Activated naive CD8-positive, alpha-beta T cell (primary cell): Measurements from ENCODE around the gene SMOC2.
"Not testable (repeated sequence)": the region's sequence is repeated elsewhere in the genome, so short reads cannot be mapped to it uniquely, and the experiment has no call there.

Experiments used
- H3K27ac Mint-ChIP-seq: one replicate; pipeline ENCODE4 v1.8.0; 2021; ENCODE audit warnings: mixed read lengths
- H3K27me3 Mint-ChIP-seq: one replicate; pipeline ENCODE4 v1.8.0; 2021; ENCODE audit warnings: mixed read lengths
- H3K36me3 Mint-ChIP-seq: one replicate; pipeline ENCODE4 v1.8.0; 2021; ENCODE audit warnings: mixed read lengths
- H3K4me1 Mint-ChIP-seq: one replicate; pipeline ENCODE4 v1.8.0; 2021; ENCODE audit warnings: low read depth, mixed read lengths
- H3K4me3 Mint-ChIP-seq: one replicate; pipeline ENCODE4 v1.8.0; 2021; ENCODE audit warnings: mild to moderate bottlenecking, mixed read lengths
- H3K9me3 Mint-ChIP-seq: one replicate; pipeline ENCODE4 v1.8.0; 2021; ENCODE audit warnings: low read depth, mixed read lengths

Gene SMOC2

GRCh38 chr6:168662301-168662936, 221.4 kb downstream of the SMOC2 start:
- Mint-ChIP-seq H3K36me3 (no peaks in the 10 kb centered on the region), H3K9me3 (no peaks in the 10 kb centered on the region), H3K27ac (no peak overlapping the region), H3K4me1 (no peaks in the 10 kb centered on the region), H3K4me3 (no peak overlapping the region), H3K27me3 (peaks cover 3% of the 10 kb centered on the region)

GRCh38 chr6:168663041-168663440, 222.1 kb downstream of the SMOC2 start:
- Mint-ChIP-seq H3K27ac (no peak overlapping the region), H3K36me3 (no peaks in the 10 kb centered on the region), H3K4me3 (no peak overlapping the region), H3K27me3 (peaks cover 3% of the 10 kb centered on the region), H3K4me1 (no peaks in the 10 kb centered on the region), H3K9me3 (no peaks in the 10 kb centered on the region)

- H3K36me3 Mint-ChIP-seq: no peaks in the 10 kb centered on the region
- no peak overlapping the region for H3K4me3 Mint-ChIP-seq
- peaks cover 3% of the 10 kb centered on the region for H3K27me3 Mint-ChIP-seq
- H3K9me3 Mint-ChIP-seq: no peaks in the 10 kb centered on the region
- H3K4me1 Mint-ChIP-seq: no peaks in the 10 kb centered on the region
- H3K27ac Mint-ChIP-seq: no peak overlapping the region
These were observed 224.0 kb downstream of the SMOC2 start for GRCh38 chr6:168664956-168665355.

- H3K27me3 Mint-ChIP-seq: peaks cover 3% of the 10 kb centered on the region
- no peak overlapping the region for H3K27ac Mint-ChIP-seq
- H3K4me1 Mint-ChIP-seq: no peaks in the 10 kb centered on the region
- H3K4me3 Mint-ChIP-seq: no peak overlapping the region
- no peaks in the 10 kb centered on the region for H3K9me3 Mint-ChIP-seq
- H3K36me3 Mint-ChIP-seq: no peaks in the 10 kb centered on the region
These were observed 225.2 kb downstream of the SMOC2 start for GRCh38 chr6:168666170-168666569.

GRCh38 chr6:168666699-168667427, 225.9 kb downstream of the SMOC2 start:
- no peak overlapping the region for H3K4me3 Mint-ChIP-seq
- H3K4me1 Mint-ChIP-seq: no peaks in the 10 kb centered on the region
- no peaks in the 10 kb centered on the region for H3K9me3 Mint-ChIP-seq
- H3K27ac Mint-ChIP-seq: no peak overlapping the region
- peaks cover 3% of the 10 kb centered on the region for H3K27me3 Mint-ChIP-seq
- H3K36me3 Mint-ChIP-seq: no peaks in the 10 kb centered on the region

GRCh38 chr6:168667428-168667805, 226.4 kb downstream of the SMOC2 start:
- Mint-ChIP-seq H3K4me1 (no peaks in the 10 kb centered on the region), H3K27me3 (no peaks in the 10 kb centered on the region), H3K27ac (no peak overlapping the region), H3K9me3 (no peaks in the 10 kb centered on the region), H3K36me3 (no peaks in the 10 kb centered on the region), H3K4me3 (no peak overlapping the region)

- Mint-ChIP-seq H3K27ac (no peak overlapping the region), H3K36me3 (no peaks in the 10 kb centered on the region), H3K27me3 (no peaks in the 10 kb centered on the region), H3K4me1 (no peaks in the 10 kb centered on the region), H3K9me3 (no peaks in the 10 kb centered on the region), H3K4me3 (no peak overlapping the region)
These were observed 229.5 kb downstream of the SMOC2 start for GRCh38 chr6:168670401-168670985.

GRCh38 chr6:168671028-168671862, 230.3 kb downstream of the SMOC2 start:
- H3K27ac Mint-ChIP-seq: no peak overlapping the region
- no peaks in the 10 kb centered on the region for H3K4me1 Mint-ChIP-seq
- H3K27me3 Mint-ChIP-seq: no peaks in the 10 kb centered on the region
- H3K9me3 Mint-ChIP-seq: no peaks in the 10 kb centered on the region
- H3K4me3 Mint-ChIP-seq: no peak overlapping the region
- no peaks in the 10 kb centered on the region for H3K36me3 Mint-ChIP-seq

GRCh38 chr6:168671863-168672546, 231.0 kb downstream of the SMOC2 start:
- H3K36me3 Mint-ChIP-seq: no peaks in the 10 kb centered on the region
- no peak overlapping the region for H3K4me3 Mint-ChIP-seq
- H3K27ac Mint-ChIP-seq: no peak overlapping the region
- H3K9me3 Mint-ChIP-seq: no peaks in the 10 kb centered on the region
- H3K27me3 Mint-ChIP-seq: no peaks in the 10 kb centered on the region
- H3K4me1 Mint-ChIP-seq: no peaks in the 10 kb centered on the region

GRCh38 chr6:168674595-168674994, 233.6 kb downstream of the SMOC2 start:
- Mint-ChIP-seq H3K4me1 (no peaks in the 10 kb centered on the region), H3K9me3 (no peaks in the 10 kb centered on the region), H3K27me3 (no peaks in the 10 kb centered on the region), H3K36me3 (no peaks in the 10 kb centered on the region), H3K4me3 (no peak overlapping the region), H3K27ac (no peak overlapping the region)

GRCh38 chr6:168675375-168675774, 234.4 kb downstream of the SMOC2 start:
- Mint-ChIP-seq H3K27me3 (no peaks in the 10 kb centered on the region), H3K9me3 (no peaks in the 10 kb centered on the region), H3K36me3 (no peaks in the 10 kb centered on the region), H3K4me1 (no peaks in the 10 kb centered on the region), H3K4me3 (no peak overlapping the region), H3K27ac (no peak overlapping the region)

- no peaks in the 10 kb centered on the region for H3K27me3 Mint-ChIP-seq
- H3K9me3 Mint-ChIP-seq: no peaks in the 10 kb centered on the region
- no peak overlapping the region for H3K4me3 Mint-ChIP-seq
- H3K27ac Mint-ChIP-seq: no peak overlapping the region
- H3K36me3 Mint-ChIP-seq: no peaks in the 10 kb centered on the region
- no peaks in the 10 kb centered on the region for H3K4me1 Mint-ChIP-seq
These were observed 235.1 kb downstream of the SMOC2 start for GRCh38 chr6:168675933-168676551.

- Mint-ChIP-seq H3K9me3 (no peaks in the 10 kb centered on the region), H3K27ac (no peak overlapping the region)
These were observed 235.8 kb downstream of the SMOC2 start for GRCh38 chr6:168676552-168677322.

GRCh38 chr6:168677323-168677781, 236.4 kb downstream of the SMOC2 start:
- not testable (repeated sequence) for H3K9me3 Mint-ChIP-seq, H3K27me3 Mint-ChIP-seq, H3K4me1 Mint-ChIP-seq, H3K27ac Mint-ChIP-seq, H3K36me3 Mint-ChIP-seq, H3K4me3 Mint-ChIP-seq

More at GRCh38 chr6:168676552-168677322, 235.8 kb downstream of the SMOC2 start:
- Mint-ChIP-seq H3K4me3 (no peak overlapping the region), H3K4me1 (no peaks in the 10 kb centered on the region), H3K27me3 (no peaks in the 10 kb centered on the region), H3K36me3 (no peaks in the 10 kb centered on the region)
